ENCODE results near the gene GPT2. TPM values are rescaled to one million over a fixed set of nuclear protein-coding genes. Genes with fewer than 3 reads are reported as not detected.
"Not testable (repeated sequence)": the region's sequence is repeated elsewhere in the genome, so short reads cannot be mapped to it uniquely, and the experiment has no call there.

Gene GPT2
- total RNA-seq, 2 donors from 2014 or later, result 14.0 to 24.5 TPM

DNA sequence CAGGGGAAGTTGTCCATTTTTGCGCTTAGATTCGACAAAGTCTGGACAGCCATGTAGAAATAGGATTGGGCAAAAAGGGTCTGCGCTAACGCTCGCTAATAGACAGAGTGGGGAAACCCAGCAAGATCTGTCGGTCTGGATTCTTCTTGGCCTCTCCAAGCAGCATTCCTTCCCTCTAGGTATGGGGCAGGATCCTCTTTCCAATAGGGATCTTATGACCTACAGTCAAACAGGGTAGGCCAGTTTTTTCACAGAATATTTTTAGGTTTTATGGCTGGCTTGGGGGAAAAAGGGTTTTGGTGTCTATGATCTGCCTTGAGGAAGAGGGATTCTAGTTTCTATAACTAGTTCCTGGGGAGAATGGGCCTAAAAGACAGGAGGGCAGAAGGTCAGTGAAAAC is 26.0 kb upstream of the GPT2 start:
- DNase-seq (no peak), ATAC-seq (no peak)
- intact Hi-C loops (cut with DNase I), result no loop called here

DNA sequence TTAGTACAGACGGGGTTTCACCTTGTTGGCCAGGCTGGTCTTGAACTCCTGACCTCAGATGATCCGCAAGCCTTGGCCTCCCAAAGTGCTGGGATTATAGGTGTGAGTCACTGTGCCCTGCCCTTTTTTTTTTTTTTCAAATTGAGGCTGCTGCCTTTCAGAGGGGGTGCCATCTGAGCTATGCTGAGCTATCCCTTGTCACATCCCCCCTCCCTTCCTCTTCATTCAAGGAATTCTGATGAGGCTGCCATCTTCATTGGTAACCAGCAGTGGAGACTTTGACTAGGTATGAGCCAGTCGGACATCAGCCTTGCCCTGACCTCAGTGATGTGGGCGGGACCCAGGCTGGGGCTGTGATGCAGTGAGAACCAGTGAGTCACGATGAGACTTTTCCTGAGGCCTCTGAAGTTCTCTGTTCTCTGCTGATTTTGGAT is 24.4 kb upstream of the GPT2 start:
- ATAC-seq (peak in 1 of 2 donors; percentile 79), DNase-seq (no peak)
- intact Hi-C loops (cut with DNase I), result no loop called here

DNA sequence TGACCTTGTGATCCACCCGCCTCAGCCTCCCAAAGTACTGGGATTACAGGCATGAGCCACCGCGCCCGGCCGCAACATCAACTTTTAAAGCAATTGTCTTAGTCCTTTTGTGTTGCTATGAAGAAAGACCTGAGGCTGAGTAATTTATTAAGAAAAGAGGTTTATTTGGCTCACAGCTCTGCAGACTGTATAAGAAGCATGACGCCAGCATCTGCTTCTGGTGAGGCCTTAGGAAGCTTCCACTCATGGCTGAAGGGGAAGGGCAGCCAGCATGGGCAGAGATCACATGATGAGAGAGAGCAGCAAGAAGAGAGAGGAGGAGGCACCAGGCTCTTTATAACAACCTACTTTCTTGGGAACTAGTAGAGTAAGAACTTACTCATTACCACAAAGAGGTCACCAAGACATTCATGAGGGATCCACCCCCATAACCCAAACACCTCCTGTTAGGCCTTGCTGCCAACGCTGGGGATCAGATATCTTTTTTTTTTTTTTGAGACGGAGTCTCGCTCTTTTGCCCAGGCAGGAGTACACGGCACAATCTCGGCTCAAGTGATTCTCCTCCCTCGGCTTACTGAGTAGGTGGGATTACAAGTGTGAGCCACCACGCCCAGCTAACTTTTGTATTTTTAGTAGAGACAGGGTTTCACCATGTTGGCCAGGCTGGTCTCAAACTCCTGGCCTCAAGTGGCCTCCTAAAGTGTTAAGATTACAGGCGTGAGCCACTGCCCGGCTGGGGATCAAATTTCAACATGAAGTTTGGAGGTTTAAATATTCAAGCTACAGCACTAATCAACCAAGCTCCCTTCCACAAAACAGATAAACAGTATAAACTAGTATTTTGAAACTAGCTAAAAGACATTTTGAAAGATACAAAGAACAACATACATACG is 21.4 kb upstream of the GPT2 start:
- ATAC-seq, result no peak
- intact Hi-C loops (cut with DNase I), result no loop called here
- no peak for DNase-seq

DNA sequence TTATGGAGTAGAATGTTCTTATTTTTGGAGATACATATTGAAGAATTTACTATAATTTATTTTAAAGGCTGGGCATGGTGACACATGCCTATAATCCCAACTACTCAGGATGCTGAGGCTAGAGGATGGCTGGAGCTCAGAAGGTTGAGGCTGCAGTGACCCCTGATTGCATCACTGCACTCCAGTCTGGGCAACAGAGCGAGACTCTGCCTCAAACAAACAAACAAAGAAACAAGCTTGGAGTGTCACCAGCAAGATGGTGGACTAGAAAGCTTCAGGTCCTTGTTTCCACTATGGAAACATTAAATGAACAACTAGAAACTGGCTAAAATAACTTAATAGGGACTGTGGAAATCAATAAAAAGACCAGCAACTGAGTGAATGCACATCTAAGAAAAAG is 17.9 kb upstream of the GPT2 start:
- ATAC-seq, result no peak
- intact Hi-C loops (cut with DNase I), result no loop called here
- DNase-seq, result no peak

DNA sequence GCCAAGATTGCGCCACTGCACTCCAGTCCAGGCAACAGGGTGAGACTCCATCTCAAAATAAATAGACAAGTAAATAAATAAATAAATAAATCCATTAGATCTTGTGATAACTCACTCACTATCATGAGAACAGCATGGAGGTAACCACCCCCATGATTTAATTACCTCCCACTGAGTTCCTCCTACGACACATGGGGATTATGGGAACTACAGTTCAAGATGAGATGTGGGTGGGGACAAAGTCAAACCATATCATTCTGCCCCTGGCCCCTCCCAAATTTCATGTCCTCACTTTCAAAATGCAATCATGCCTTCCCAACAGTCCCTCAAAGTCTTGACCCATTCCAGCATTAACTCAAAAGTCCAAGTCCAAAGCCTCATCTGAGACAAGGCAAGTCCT is 16.7 kb upstream of the GPT2 start:
- ATAC-seq; intact Hi-C loops (cut with DNase I); DNase-seq: not testable (repeated sequence)

DNA sequence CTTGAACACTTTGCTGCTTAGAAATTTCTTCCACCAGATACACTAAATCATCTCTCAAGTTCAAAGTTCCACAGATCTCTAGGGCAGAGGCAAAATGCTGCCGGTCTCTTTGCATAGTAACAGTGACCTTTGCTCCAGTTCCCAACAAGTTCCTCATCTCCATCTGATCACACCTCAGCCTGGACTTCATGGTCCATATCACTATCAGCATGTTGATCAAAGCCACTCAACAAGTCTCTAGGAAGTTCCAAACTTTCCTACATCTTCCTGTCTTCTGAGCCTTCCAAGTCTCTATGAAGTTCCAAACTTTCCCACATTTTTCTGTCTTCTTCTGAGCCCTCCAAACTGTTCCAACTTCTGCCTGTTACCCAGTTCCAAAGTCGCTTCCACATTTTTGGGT is 15.3 kb upstream of the GPT2 start:
- ATAC-seq; intact Hi-C loops (cut with DNase I); DNase-seq: not testable (repeated sequence)

DNA sequence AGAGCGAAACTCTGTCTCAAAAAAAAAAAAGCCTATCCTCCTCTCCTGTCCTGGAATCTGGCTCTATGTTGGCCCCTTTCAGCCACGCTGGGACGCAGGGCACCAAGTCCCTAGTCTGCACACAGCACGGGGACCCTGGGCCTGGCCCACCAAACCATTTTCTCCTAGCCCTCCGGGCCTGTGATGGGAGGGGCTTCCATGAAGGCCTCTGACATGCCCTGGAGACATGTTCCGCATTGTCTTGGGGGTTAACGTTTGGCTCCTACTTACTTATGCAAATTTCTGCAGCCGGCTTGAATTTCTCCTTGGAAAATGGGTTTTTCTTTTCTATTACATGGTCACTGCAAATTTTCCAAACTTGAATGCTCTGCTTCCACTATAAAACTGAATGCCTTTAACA is 12.6 kb upstream of the GPT2 start:
- intact Hi-C loops (cut with DNase I), result no loop called here
- DNase-seq (no peak), ATAC-seq (no peak)

DNA sequence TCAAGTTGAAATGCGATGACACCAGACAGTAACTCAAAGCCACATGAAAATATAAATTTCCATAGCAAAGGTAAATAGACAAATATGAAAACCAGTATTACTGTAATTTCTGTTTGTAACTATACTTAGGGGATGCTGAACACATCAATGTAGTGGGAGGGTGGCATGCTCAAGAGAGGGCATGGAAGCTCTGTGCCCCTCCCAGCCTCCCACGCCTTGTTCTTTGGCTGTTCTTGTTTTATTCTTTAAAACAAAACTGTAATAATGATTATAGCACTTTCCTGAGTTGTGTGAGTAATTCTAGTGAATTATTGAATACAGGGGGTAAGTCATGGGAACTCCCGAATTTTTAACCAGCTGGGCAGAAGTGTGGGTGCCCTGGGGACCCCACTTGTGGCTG is 11.0 kb upstream of the GPT2 start:
- intact Hi-C loops (cut with DNase I), result no loop called here
- no peak for DNase-seq
- ATAC-seq, result no peak

DNA sequence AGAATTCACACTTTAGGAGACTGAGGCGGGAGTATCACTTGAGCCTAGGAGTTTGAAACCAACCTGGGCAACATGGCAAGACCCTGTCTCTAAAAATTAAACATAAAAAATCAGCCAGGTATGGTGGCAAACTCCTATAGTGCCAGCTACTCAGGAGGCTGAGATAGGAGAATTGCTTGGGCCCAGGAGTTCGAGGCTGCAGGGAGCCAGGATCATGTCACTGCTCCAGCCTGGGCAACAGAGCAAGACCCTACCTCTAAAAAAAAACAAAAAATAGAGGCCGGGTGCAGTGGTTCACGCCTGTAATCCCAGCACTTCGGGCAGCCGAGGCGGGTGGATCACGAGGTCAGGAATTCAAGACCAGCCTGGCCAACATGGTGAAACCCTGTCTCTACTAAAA is 8.9 kb upstream of the GPT2 start:
- ATAC-seq (no peak), DNase-seq (no peak)
- intact Hi-C loops (cut with DNase I), result no loop called here

DNA sequence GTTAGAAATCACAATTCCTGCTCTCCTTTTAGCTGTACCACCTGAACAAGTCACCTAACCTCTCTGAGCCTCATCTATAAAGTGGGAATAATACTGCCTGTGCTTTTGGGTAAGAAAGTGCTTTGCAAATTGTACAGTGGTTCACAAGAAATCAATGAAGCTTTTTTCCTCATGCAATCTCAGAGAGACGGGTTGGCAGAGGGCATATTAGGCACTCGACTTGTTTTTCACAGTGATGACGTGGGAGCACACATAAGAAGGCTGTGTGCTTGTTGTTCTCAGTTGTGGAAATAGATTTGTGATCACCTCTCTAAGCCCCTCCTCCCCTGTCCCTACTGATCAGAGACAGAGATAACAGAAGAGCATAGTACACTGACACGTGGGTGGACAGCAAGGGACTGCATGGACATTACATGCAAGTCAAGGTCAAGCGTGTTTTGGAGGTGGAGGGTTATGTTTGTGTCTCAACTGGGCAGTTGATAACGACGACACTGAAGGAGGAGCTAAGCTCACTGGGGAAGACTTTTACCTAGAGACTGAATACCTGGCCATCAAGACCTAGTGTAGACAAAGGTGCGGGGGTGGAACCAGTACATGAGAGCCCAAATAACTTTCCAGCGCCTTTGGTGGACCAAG is 1.7 kb upstream of the GPT2 start:
- DNase-seq, result no peak
- ATAC-seq, result no peak
- intact Hi-C loops (cut with DNase I), result no loop called here

DNA sequence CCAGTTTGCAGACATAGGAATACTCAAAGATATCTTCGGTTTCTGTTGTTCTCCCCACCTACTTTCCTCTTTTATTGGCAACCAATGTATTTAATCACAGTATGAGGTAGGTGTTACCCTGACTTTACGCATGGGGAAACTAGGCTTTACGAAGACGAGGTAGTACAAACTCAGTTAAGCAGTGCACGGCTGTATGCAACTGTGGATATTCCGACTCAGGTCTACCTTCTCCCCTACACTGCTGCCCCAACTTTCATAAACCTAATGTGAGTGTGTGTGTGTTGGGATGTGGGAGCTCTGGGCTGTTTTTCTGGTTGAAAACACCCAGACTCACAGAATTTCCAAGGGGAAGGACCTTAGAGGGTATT is 1.2 kb upstream of the GPT2 start:
- intact Hi-C loops (cut with DNase I), result no loop called here
- ATAC-seq (no peak), DNase-seq (no peak)

DNA sequence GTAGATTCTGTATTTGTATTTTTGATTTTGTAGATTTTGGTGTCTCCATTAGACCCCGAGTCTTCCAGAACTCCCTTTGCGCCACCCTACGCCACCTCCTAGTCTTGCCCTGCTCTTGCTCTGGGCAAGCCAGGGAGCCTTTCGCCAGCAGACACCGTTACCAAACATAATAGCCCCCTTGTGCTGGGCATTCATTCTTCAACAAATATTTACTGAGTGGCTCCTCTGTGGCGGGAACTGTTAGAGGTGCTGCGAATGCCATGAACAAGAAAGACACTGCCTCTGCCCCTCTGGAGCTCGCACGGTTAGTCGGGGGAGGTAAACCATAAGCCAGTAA is 841 bp upstream of the GPT2 start:
- no peak for ATAC-seq
- intact Hi-C loops (cut with DNase I), result no loop called here
- no peak for DNase-seq

DNA sequence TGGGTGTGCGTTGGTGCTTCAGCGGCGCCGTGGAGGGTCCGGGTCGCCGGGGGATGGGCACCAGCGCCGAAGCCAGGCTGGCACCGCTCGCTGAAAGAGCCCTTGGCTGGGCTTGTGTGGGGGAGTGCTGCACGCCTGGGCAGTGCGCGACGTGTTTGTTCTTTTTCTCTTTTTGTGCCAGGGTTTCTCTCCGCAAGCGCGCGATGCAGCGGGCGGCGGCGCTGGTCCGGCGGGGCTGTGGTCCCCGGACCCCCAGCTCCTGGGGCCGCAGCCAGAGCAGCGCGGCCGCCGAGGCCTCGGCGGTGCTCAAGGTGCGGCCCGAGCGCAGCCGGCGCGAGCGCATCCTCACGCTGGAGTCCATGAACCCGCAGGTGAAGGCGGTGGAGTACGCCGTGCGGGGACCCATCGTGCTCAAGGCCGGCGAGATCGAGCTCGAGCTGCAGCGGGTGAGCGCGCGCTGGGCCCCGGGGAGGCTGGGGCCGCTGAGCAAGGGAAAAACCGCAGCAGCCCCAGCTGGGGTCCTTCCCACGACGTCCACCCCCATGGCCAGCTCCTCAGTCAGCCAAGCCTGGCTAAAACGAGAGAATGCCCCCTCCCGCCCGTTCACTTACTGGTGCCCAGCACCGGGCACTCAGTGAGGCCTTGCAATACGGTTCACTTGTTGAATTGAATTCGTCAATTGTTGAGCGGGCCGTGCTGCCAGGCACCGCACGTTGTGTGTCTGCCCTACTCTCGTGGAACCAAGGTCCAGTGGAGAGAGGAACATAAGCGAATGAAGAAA is 541 bp downstream of the GPT2 start:
- intact Hi-C loops (cut with DNase I), result no loop called here

DNA sequence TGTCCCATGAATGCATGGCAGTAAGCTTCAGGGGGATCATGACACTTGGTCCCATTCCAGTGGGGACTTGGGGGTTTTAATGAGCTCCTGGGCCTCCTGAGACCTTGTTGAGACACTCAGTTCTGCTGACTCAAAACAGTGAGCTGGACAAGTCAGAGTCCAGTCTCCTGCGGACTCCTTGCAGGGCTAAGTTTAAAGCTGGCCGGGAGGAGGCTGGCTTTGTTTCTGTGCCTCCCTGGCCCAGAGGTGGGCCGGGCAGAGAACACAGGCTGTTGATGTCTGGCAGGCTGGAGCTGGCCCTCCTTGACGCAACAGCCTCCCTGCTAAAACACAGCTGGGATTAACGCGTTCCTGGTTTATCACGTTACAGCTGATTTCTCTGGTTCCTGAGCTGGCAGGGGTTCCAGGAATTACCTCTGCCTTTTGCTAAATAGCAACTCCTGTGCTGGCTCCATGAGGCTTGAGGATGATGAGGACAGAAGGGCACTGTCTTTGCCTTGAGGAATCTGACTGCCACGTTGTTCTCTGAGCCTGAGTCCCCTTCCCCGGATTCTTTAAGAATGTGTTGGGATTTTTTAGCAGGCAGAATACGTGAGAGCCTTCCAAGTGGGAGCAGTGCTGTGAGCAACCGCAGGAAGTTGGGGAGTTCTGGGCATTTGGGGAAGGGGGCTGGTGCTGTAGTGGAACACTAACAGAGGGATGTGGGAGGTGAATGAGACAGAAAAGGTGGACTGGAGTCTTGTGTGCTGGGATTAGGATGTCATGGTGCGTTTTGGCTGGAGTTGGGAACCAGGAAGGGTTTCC is 2.0 kb downstream of the GPT2 start:
- intact Hi-C loops (cut with DNase I), result loop anchor here in 1 of 2 donors (2.0 kb wide), 1 partner anchor 21 kb away; no protein-coding TSS in a partner anchor
- DNase-seq (peak; percentile 47), ATAC-seq (peak; percentile 6 to 12)

More for the DNA sequence above, 541 bp downstream of the GPT2 start:
- no peak for DNase-seq
- peak; percentile 21 to 32 for ATAC-seq

DNA sequence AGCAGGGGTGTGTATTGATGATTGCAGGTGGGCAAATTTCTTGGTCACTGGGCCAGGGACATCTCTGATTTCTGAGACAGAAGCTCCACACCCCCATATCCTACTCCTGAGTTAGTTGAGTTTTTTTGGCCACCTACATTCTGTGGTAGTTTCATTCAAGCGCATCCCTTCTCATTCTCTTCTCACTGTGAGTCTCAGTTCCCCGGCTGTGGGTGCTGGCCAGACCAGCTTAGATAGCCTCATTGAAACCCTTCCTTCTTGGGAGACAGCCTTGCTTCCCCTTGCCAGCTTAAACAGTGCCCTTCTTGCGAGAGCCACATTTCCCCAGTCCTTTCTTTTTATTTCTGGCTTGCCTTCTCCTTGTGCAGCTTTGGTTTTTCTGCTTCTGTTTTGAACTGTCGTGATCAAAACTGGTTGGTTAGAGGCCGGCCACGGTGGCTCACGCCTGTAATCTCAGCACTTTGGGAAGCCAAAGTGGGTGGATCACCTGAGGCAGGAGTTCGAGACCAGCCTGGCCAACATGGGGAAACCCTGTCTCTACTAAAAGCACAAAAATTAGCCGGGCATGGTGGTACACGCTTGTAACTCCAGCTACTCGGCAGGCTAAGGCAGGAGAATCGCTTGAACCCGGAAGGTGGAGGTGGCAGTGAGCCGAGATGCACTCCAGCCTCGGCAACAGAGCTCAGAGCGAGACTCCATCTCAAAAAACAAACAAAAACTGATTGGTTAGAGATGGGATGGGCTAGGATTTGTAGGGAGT is 2.8 kb downstream of the GPT2 start:
- intact Hi-C loops (cut with DNase I), result loop anchor here in 1 of 2 donors (2.0 kb wide), 1 partner anchor 20 kb away; no protein-coding TSS in a partner anchor
- DNase-seq (no peak), ATAC-seq (no peak)

DNA sequence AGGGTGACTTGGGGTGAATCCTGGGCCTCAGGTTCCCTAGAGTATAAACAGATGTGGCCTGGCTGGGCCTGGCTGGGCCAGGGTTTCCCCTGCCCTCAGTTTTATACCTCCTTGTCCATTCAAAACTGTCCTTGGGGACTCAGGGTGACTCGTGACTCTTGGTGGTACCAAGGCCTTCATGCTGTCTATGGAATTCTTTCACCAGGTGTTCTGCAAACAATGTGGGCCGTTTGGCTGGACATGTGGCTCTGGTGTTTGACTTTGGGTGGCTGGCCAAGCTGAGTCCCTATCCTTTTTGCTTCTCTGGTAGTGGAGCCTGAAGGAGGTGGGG is 3.3 kb downstream of the GPT2 start:
- intact Hi-C loops (cut with DNase I), result loop anchor here in 1 of 2 donors (2.0 kb wide), 1 partner anchor 19 kb away; no protein-coding TSS in a partner anchor

DNA sequence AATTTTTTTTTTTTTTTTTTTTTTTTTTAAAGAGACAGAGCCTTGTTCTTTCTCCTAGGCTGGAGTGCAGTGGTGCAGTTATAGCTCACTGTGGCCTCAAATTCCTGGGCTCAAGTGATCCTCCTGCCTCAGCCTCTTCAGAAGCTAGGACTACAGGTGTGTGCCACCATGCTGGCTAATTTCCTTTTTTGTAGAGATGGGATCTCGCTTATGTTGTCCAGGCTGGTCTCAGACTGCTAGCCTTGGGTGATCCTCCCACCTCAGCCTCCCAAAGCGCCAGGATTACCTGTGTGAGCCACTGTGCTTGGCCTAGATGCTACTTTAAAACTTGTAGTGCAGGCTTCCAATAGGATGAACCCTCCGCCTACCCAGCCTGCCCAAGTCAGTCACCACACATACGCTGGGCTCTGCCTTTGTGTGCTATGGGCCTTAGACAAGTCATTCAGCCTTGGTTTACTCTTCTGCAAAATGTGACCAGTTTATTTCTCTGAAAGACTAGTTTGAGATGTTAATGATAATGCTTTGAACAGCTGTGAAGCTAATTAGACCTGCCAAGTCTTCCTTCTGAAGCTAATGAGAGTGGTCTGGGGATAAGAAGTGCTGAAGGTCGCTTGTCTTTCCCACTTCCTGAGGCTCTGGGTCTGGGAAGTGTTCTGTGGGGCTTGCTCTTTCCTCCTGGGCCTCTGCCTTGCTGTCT is 5.2 kb downstream of the GPT2 start:
- no peak for DNase-seq
- no peak for ATAC-seq
- intact Hi-C loops (cut with DNase I), result no loop called here

More for the DNA sequence above, 3.3 kb downstream of the GPT2 start:
- no peak for DNase-seq
- ATAC-seq, result no peak

DNA sequence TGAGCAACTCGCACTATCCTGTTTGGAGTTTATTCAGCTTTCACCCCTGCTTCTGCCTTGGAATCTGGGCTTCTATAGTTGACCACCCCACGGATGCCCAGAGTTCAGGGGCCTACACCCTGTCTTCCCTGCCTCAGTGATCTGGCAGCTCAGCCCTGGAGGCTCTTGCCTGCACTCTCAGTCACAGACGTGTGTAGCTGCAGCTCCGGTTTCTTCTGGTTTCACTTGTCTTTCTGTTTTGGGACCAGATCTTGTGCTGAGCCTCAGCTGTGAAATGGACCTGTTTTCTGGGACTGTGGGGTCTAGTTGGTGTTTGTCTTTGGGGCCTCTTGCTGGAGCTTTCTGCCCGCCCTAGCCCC is 5.8 kb downstream of the GPT2 start:
- DNase-seq (no peak), ATAC-seq (no peak)
- intact Hi-C loops (cut with DNase I), result no loop called here
